CD4-positive, alpha-beta T cell treated with Interleukin-4 for 1 hour (primary cell): ENCODE measurements around the gene FAM227B.
A peak's percentile ranks its signal among the peaks of the same experiment; 100 is the strongest.
"Not testable (repeated sequence)": the region's sequence is repeated elsewhere in the genome, so short reads cannot be mapped to it uniquely, and the experiment has no call there.

Source experiments
- DNase-seq, 2 donors: peaks; one replicate each; pipeline ENCODE4 v3.0.0-alpha.2; 2020 to 2022

The FAM227B gene

DNA sequence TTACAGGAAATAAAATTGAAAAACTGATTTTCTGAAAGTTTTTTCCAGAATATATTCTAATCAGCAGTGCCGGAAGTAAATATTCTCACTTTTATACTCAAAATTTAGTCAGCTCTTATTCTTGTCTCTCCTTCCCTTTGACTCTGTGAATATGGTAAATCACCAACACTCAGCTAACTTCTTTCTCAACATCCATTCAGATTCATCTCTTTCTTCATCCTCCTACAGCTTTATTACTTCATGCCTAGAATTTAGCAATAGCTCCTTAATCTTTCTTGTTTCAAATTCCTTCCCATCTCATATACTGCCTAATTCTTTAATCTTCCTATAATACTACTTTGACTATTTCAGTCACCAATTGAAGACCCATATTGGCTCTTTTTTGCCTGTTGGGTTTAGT is 129.7 kb downstream of the FAM227B start:
- DNase-seq = no peak

- DNase-seq = not testable (repeated sequence)
Measured at GRCh38 chr15:49485401-49485800, 135.2 kb downstream of the FAM227B start.

DNA sequence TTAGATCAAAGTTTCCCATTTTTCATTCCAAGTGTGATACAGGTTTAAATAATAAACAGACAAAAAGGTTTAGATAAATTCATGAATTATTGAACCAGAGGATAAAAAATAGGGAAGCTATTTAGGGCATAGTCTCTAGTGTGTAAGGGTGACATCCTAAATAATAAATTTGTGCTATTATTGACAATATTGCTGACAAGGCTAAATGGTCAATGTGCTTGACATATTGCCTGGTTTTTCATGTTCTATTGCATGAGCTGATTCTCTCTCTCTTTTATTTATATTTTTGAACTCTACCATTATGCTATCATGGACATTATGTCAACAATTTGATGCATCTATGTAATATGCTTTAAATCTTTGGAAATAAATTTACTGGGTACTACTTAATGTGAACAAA is 141.6 kb downstream of the FAM227B start:
- not testable (repeated sequence) for DNase-seq

- not testable (repeated sequence) for DNase-seq
Measured at GRCh38 chr15:49478021-49478420, 142.6 kb downstream of the FAM227B start.

DNA sequence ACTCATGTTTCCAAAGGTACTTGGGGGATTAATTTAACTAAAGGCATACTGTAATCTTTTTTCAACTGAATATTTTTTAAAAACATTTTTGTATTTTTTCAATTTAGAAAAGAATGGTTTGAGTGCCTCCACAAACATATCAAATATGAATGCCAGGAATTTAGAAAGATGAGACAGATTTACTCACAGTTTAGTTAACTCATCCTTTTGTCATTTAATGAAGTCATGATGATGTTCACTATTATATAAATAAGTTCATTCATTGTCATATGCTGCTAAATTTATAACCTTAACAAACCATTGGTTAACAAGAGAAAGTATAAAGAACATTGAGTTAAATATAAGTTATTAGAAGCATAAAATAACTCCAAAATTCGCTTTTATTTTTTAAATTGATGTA is 147.6 kb downstream of the FAM227B start:
- DNase-seq = no peak

DNA sequence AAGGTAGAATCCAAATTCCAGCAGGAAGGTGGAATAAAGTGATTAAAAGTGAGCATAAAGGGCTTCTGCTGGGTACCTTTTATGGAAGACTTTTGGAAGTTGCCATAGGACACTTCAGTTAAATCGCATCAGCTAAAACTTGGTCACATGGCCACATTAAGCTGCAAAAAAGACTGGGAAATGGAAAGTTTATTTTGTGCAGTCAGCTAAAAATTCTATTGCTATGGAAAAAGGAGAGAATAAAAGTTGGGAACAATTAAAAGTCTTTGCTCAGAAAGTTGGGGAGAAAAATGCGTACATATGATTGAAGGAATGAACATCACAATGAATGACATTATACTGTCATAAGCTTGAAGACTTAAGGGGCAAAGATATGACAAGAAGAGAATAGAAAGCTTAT is 148.3 kb downstream of the FAM227B start:
- no peak for DNase-seq

- peak; percentile 1 to 11 for DNase-seq
Measured at GRCh38 chr15:49471733-49472132, 148.9 kb downstream of the FAM227B start.

DNA sequence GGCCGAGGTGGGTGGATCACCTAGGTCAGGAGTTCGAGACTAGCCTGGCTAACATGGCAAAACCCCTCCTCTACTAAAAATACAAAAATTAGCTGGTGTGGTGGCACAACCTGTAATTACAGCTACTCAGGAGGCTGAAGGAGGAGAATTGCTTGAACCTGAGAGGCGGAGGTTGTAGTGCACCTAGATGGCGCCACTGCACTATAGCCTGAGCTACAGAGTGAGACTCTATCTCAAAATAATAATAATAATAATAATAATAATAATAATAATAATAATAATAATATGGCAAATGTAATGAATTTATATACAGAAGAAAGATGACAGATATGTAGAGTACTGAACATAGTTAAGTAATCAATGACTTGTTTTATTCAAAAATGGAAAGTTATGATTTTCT is 149.4 kb downstream of the FAM227B start:
- DNase-seq = peak in 1 of 2 donors; percentile 27

- DNase-seq = no peak
Measured at GRCh38 chr15:49468481-49468839, 152.2 kb downstream of the FAM227B start.

DNA sequence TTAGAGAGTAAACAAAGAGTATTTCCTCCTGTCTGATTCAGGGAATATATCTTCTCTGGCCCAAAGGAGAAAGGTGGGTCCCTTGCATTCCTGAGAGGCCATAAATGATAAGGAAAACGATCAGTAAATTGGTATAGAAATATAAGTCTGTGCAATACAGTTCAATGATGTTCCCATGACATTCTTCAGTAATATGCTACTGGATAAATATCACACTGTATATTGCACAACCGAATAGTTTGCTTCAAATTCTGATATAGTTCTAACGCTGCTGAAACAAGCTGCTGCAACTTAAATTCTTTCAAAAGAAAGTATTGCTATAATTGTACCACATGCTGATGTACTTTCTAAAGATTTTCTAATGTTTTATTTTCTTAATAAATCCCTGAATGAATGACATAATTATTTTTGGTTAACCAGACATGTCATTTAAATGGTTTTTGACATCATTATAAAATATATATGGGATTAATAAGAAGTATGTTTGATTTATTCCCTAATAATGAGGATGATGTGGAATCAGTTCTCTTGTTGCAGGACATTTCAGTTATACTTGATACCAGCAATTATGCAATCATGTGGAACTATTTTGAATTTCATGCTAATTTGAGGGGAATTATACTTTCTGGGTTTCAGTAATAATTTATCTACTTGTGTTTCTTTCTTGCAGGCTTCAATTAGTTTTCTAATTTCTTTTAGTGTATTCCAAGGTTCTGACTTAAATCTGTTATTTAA is 152.7 kb downstream of the FAM227B start:
- no peak for DNase-seq

GRCh38 chr15:49466119-49466518 is 154.5 kb downstream of the FAM227B start:
- DNase-seq = no peak

DNA sequence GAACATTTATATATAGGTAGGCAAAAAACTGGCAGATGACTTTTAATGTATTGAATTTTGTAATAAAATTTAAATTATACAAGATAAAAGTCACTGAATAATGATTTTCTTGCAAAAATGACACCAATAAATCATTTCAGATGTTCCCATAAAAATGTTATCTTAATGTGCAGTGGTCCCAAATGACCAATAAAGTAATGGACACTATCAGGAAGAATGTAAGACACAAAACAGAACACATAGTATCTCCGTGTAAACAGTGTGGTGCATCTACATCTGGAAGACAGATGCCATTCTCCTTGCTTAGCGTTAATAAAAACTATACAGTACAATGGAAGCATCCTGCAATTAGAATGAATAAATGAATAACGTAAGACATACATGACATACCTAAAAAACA is 156.1 kb downstream of the FAM227B start:
- no peak for DNase-seq

DNA sequence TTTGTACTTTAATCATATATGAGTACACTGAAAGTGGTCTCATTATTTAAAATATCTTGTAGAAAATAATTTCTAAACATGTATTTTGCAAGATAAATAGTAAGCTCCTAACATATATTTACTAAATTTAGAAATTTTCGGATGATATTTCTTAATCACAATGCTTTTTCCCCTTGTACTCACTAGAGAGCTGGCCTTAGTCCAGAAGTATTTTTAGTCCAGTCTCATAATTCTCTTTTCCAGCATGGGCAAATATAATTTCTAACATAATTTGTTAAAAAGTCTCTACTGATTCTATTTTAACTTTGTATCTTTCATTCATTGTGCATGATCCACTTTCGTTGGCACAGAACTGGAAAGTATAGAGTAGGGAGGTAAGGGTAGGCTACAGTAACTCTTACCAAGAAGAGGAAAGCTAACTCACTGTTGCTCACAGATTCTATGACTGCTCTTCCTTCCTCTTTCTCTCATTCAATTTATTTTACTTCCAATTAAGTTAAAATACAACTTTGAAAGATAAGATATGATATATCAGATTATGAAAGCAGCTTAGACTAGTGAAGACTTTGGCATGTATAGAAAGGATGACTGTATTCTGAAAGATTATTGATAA is 158.3 kb downstream of the FAM227B start:
- no peak for DNase-seq

- DNase-seq = no peak
Measured at GRCh38 chr15:49460411-49460941, 160.1 kb downstream of the FAM227B start.

DNA sequence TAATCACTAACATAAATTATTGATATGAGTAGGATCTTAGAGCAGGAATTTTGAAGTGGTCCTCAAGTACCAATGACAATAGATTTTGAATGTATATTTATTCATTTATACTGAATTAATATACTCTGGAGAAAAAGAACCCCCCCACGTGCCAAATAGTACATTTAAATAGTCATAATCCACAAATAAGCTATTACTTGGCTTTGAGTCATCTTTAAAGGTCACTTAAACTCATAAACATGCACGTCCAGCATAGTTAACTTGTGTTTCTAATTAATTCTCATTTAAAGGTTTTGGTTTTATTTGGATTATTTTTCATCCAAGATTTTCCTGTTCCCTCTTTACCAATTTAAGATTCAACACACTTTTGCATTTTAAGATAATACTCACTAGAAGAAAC is 162.5 kb downstream of the FAM227B start:
- no peak for DNase-seq

- no peak for DNase-seq
Measured at GRCh38 chr15:49456166-49456565, 164.5 kb downstream of the FAM227B start.

DNA sequence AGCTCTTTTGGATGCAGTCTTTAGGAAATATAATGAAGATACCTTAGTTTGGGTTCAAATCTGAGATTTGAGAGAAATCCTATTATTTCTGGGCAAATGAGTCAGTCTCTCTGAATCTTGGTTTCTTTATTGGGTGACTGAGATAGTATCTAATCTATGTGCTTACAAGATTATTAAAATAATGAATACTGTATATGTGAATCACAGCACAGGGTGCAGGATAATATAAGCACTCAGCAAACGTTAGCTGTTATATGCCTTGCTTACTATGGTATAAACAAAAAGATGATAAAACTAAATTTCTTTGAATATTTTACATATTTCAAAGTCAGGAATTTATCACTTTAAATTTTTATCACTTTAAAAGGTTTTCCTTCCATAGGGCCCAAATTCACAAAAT is 168.0 kb downstream of the FAM227B start:
- DNase-seq = no peak

DNA sequence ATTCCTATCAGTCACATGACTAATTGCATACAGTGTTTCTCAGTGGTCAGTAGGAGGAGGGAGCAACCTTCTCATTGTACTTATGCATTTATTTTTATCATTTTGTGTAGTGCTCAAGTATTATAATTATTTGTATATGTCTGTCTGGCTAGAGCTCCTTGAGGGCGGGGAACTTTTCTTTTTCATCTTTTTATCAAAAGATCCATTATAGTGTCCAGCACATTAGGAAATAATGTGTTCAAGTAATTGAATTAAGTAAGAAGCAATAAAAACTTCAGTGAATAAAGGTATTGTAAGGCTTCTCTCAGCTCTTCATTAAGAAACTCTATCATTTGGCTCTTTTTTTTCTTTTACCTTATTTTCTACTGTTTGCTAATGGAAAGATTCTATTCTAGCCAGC is 178.8 kb downstream of the FAM227B start:
- DNase-seq = no peak

GRCh38 chr15:49441356-49441755 is 179.3 kb downstream of the FAM227B start:
- DNase-seq = no peak

DNA sequence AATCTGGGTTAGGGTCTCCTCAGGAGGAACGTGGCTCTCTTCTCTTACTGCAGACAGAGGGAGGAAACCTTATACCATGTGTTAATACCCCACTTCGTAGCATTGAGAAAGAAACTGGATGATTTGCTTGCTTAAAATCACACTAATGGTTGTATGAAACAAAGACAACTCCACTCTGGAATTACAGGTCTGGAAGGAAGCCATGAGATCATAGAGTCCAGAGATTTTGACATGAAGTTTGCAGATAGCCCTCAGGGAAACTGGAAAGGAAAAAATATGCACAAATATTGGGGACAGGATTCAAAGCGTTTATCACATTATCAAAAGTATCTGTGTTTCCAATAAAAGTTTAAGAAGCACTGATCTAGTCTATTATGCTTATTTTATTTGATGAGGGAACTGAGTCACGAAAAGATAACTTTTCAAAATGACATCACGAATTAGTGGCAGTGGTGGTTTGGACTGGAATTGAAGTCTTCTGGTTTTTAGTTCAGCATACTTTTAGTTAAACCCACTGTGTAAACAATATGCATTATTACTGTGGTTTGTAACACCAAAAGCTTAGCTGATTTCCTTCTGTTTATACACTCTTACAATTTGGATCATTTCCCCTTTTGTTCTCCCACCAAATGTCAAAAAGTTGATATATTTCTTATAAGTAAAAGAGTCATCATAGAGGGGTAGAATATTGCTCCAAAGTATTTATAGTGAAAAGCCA is 180.8 kb downstream of the FAM227B start:
- DNase-seq = no peak

- DNase-seq = peak in 1 of 2 donors; percentile 22
Measured at GRCh38 chr15:49438962-49439631, 181.5 kb downstream of the FAM227B start.

- DNase-seq = no peak
Measured at GRCh38 chr15:49436751-49437150, 183.9 kb downstream of the FAM227B start.

DNA sequence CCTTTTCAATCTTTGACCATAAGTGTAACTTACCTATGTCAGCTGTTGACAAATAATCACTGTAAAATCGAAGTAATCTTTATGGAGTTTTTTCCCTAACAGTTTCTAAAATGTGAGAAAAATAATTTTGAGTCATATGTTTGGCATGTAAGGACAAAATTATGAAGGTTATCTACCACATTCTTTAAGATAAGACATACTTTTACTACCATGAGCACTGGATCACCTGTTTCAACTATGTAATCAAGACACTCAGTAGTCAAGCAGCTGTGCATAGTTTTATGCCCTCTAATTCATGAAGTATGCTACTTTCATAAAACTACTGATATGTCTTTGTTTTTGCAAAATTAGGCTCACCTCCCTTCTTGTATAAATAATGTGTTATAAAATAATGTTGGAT is 185.4 kb downstream of the FAM227B start:
- DNase-seq = no peak
